Sciatic nerve (tissue), 2 donors: ENCODE measurements around the gene ANK2. TPM values are rescaled to one million over a fixed set of nuclear protein-coding genes. Genes with fewer than 3 reads are reported as not detected.
"Not testable (repeated sequence)": the region's sequence is repeated elsewhere in the genome, so short reads cannot be mapped to it uniquely, and the experiment has no call there.

Experiments used
- ATAC-seq: fragments of 200-7000 bp; cut with Tn5 transposase; one replicate; pipeline ENCODE4 v1.9.1; 2020; ENCODE audit warnings: mild to moderate bottlenecking, moderate library complexity
- DNase-seq: peaks from one replicate; pipeline ENCODE4 v3.0.0-alpha.2; 2020; ENCODE audit warnings: low spot score
- intact Hi-C: fragments of 100-400 bp; cut with DNase I; formaldehyde crosslinking; loops from one replicate; pipeline ENCODE4 v1.14.2; 2022
- total RNA-seq: library from RNA; stranded (reverse); fragmentation: NEBNext Ultra II Directional; extraction: Animal tissue kit (Norgen Biotek cat#: 25700); gene quantifications from one replicate; pipeline ENCODE4 v1.2.1, GENCODE V29; 2021
- donor health status: DM: no; HTN: no; CAD: no.
- donor health status: DM: no; HTN: no; CAD: no.

ANK2 gene
- total RNA-seq, 1 donor from 2014 or later: 121 TPM

DNA sequence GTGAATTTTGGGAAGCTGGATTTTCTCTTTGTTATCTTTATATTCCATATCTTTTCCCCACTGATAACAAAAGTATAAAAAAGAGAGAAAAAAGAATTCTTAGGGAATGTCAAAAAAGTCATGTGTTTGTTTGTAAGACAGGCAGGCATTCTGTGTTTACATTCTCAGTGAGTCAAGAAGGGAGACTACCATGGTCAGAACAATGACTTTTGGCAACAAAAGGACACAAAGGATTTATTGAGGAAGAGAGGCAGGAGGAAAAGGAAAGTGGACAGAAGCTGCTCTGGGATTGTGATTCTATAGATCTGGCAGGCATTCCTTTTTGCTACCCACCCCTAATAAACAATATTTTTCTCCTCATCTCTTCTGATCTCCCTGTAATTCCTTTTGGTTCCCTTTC lies 5.9 kb upstream of the ANK2 start:
- intact Hi-C loops: no loop called here
- ATAC-seq: no peak
- no peak for DNase-seq

DNA sequence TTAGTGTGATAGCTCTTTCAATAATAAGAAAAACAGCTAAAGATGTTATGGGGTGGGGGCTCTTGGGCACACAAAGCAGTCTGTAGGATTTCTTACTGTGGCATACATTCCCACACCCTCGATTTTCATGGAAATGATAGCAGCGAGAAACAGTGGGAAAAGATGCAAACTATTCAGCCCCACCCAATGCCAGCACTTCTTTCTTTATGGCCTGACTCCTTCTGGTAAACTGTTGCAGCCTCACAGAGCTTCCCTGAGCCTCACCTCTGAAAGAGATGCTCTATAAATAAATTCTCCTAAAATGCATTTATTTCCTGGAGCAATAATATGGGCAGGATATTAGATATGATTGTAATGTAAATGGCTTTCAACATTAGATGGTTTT lies 910 bp downstream of the ANK2 start:
- ATAC-seq (no peak), DNase-seq (no peak)
- intact Hi-C loops: no loop called here

DNA sequence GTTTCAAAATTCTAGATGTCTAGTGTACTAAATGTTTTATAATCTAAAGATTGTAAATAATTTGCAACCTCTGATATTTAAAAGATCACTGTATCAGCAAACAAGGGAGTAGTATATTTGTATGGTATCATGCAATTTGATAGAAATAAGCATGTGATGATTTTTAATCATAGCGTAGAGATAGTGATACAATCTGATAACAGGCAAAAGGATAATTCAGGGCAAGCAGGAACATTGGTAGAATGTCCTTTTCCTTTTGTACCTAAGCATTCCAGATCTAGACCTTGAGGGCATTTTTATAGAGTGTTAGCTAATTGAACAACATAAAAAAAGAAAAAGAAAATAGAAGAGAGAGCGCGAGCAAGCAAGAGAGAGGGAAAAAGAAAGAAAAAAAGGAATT lies 1.4 kb downstream of the ANK2 start:
- no peak for DNase-seq
- intact Hi-C loops: no loop called here
- no peak for ATAC-seq

DNA sequence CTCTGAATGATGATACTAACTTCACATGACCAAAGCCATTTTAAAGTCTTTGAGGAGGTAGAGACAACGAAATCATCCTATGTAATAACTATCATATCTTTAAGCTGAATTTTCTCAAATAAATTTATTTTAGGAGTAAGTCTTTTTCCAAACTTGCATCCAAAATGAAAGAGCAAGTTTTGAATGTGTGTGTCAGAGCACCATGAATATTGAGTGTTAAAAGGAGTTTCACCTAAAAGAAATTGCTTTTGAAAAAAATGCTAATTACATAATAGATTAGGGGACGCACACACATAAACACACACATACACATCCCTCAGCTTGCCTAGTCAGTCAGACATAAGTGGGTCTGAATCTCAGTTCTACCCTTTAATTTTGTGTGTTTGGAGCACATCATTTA lies 1.9 kb downstream of the ANK2 start:
- DNase-seq (no peak), ATAC-seq (no peak)
- intact Hi-C loops: no loop called here

DNA sequence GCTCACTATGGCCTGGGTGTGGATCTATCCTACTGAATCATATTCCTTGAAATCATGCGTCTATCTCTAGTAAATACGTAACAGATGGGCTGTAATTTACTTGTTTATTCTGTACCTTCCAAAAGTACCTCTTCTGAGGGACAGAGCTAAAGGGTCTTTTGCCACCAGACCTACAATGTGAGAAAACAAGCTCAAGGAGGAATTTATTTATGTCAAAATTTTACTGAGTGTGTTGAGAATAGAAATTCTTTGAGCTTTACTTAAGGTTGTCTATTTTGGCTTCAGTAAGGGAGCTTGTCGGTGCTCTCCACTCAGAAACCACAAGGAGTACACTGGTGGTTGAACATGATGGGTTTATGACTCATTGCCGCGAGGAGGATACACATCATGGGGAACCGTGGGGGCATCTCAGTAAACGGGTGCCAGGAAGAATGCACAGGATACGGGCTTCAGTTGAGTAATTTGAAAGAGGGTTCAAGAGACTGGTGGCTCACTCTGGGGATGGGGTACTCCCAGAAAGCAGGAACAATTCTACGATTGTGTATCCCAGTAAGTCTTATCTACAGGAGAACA lies 3.0 kb downstream of the ANK2 start:
- intact Hi-C loops: no loop called here
- ATAC-seq (no peak), DNase-seq (no peak)

DNA sequence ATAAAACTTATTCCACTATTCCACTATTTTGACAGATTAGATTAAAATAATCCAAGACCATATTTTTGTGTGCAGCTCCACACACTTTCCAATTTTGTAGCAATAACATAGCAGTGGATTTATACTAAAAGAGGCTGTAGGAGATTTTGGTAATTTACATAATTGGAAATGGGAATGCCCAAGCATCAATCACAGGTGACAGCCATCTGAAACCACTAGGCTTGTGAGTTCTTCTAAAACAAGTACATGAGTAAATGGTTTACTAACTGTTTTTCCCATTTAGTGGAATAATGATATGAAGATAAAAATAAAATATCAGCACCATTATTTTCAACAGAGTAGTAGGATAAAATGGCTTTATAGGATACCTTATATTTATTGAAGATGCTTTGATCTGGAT lies 4.4 kb downstream of the ANK2 start:
- no peak for DNase-seq
- intact Hi-C loops: no loop called here
- no peak for ATAC-seq

DNA sequence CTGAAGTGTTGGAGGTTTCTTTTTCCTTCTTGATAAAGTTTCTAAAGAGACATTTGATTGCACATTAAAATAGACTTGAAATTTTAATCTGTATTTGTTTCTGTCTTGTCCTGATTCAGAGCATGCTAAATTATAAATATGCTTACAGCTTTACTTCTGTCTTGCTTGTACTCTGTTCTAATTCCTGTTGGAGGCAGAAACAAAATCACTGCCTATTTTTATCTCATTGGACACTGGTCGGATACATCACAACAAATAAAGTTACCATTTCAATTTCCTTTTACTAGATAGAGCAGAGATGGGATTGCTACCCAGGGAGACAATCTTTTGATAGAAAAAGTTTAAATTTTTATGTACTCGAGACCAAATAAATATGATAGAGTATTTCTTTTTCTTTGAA lies 6.9 kb downstream of the ANK2 start:
- no peak for ATAC-seq
- intact Hi-C loops: no loop called here

DNA sequence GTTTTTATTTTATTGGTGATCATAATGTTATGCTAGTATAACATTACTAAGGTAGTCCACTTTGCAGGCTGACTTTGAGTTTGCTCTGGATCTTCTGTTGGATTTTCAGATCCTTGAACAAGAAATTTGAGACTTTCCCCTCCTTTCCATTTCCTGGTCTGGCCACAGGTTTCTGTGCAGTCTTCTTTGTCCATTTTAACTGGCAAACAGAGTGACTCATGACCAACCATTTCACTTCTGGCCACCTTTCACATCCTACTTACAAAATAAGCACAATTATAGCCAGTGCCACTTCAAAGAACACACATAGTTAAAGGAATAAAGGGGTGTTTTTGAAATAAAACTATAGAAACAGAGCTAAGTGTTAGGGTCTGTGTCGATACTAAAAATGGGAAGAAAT lies 8.4 kb downstream of the ANK2 start:
- intact Hi-C loops: no loop called here
- no peak for ATAC-seq
- DNase-seq: no peak

More for the DNA sequence above, 6.9 kb downstream of the ANK2 start:
- DNase-seq: no peak

DNA sequence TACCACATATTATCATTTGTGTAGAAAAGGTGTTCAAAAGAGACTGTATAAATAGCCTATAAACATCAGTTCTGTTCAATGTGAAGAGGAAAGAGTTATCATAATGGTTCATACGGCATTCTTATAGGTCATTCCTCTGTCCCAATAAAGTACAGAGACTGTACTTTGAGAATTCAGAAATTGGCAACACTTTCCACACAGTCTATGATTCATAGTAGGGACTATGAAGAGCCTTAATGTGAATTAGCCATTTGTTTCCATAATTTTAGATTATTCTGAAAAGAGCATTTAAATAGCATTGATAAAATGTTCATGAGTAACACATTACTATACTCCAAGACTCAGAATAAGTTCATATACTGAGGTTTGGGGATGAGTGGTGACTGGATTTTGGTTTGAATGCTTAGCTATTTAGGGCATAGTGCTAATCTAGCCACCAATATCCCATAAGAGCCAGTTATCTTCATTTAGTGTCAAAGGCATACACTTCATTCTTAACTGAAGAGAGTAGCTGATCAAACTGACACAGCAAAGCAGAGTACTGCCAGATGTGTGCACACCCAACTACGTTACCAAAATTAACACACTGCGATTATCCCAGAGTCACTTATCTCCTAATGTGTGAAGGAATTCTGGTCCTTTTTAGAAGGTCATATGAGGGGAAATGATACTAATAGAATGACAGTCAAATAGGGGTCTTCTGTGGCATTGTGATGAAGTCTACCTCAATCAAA lies 10.2 kb downstream of the ANK2 start:
- no peak for ATAC-seq
- intact Hi-C loops: no loop called here
- DNase-seq: no peak

DNA sequence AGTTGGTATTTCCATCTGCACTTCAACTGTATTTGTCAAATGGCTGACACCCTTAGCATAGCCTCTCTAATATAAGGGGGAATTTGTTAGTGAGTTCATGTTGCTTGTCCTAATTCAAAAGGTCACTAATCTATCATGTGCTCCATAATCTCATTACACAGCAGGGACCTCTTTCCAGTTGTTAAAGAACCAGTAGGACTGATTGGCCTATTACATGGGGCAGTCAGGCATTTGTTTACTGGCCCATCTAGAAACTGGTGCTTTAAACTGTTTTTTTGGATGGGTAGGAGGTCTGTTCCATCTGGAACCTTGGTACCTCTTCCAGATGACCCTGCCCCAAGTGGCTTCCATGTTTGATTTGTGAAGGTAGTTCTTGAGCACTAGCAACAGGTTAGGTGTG lies 11.4 kb downstream of the ANK2 start:
- intact Hi-C loops: no loop called here
- DNase-seq: no peak
- ATAC-seq: no peak

DNA sequence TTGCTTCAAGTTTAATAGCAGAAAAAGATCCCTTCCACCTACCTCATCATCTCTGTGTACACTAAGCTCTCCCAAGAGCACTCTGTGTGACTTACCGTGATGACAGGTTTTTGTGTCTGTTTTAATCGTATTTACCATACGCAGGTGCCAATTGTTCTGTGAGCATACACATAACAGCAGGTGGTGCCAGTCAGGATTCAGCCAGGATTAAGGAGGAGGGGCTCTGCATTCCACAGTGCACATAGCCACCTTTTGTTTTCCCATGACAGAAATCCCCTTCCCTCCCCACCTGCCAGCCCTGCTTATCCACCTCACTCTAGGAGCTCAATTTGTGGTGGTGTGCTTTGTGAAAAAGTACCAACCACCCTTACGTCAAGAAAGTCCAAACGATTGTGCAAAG lies 14.8 kb downstream of the ANK2 start:
- intact Hi-C loops: no loop called here
- ATAC-seq: no peak

DNA sequence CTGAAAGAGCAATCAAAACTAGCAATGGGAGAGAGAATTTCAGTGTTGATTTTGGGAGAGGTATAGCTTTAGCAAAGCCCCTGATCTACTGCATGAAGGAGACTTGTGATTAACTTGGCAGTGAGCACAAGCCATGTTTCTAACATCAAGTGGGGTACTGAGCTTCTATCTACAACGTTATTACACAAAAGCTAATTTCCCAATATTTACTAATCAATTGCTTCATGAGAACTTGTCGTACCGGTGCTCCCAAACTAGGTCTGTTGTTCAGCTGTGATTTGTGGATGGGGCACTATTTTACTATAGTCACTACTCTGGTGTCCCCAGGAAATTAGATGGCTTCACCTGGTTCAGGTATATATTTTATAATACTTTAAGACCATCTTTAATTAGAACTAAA lies 16.2 kb downstream of the ANK2 start:
- DNase-seq: no peak
- intact Hi-C loops: no loop called here

More for the DNA sequence above, 14.8 kb downstream of the ANK2 start:
- no peak for DNase-seq

DNA sequence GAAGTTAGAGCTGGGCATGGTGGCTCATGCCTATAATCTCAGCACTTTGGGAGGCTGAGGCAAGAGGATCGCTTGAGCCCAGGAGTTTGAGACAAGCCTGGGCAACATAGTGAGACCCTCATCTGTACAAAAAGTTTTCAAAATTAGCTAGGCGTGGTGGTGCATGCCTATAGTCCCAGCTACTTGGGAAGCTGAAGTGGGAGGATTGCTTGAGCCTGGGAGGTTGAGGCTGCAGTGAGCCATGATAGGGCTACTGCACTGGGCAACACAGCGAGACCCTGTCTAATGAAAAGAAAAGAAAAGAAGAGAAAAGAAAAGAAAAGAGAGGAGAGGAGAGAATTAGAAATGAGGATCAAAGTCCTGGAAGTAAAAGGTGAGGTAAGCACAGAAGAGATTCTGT lies 19.3 kb downstream of the ANK2 start:
- intact Hi-C loops, DNase-seq, ATAC-seq: not testable (repeated sequence)

More for the DNA sequence above, 16.2 kb downstream of the ANK2 start:
- ATAC-seq: no peak

DNA sequence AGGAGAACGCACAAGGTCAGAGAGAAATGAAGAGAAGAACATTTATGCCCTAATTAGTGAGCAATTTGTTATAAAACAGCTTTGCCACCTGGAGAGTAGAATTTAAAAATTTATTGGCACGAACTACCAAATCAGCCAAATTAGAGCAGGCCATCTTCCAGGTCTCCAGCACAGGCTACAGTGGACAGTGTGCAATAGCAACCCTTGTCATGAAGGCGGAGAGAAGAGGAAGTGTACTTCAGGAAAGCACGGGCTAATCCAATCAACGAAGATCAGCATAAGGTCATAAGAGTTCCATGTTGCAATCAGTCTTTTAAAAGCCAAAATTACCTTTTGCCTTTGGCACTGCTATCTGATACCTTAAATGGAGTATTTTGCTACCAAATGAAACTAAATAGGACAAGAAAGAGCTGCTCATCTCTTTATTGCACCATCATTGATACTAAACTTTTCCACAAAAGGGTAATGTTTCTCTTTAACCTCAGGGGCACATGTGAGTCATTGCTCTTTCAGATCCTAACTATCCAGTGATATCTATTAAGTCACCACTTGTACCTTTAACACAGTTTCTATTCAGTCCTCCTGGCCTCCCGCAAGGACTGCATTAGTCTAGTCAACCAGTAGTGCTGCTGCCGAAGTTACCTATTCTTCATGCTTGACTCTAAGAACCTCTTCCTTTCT lies 19.9 kb downstream of the ANK2 start:
- intact Hi-C loops: no loop called here
- ATAC-seq: peak; percentile 52

DNA sequence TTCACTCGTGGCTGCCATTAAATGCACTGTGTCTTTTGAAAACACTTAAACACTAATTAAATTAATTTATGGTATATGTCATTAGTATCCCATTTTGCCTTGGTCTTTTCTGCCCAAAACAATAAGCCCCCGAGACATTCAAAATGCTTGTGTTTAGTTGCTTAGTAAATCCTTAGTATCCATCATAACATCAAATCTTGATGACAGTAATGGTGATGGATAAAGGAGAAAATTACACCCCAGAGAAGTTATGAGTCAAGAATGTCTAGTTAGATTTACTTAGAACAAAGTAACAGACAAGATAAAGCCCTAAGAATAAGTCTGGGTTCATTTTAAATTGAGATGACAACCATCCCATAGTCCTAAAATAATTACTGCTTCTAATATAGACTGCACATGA lies 21.3 kb downstream of the ANK2 start:
- intact Hi-C loops: no loop called here
- no peak for ATAC-seq

More for the DNA sequence above, 19.9 kb downstream of the ANK2 start:
- no peak for DNase-seq

DNA sequence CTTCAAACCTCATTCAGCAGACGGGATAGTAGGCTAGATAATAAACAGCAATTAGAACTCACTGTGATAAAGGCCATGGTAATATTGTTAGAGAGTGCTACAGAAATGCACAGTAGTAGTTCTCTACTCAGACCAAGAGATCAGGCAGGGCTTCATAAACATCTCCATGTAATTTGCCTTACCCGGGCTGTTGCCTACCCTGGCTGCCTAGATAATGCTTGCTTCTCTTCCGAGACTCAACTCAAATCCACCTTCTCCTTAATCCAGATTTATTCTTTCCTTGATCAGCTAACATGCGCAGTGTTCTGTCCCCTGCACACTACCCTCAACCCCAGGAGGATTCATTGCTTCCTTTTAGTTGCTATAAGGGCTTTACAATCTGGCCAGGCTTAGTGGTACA lies 21.8 kb downstream of the ANK2 start:
- intact Hi-C loops: no loop called here
- DNase-seq (no peak), ATAC-seq (no peak)

More for the DNA sequence above, 21.3 kb downstream of the ANK2 start:
- DNase-seq: no peak

DNA sequence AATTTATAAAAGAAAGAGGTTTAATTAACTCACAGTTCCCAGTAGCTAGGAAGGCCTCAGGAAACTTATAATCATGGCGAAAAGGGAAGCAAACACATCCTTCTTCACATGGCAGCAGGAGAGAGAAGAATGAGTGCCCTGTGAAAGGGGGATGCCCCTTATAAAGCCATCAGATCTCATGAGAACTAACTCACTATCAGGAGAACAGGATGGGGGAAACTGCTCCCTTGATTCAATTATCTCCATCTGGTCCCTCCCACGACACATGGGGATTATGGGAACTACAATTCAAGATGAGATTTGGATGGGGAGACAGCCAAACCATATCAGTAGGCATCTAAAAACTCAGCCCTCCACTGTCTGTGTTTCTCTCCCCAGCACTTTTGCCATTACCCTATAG lies 22.4 kb downstream of the ANK2 start:
- intact Hi-C loops: no loop called here
- DNase-seq: no peak
- no peak for ATAC-seq

DNA sequence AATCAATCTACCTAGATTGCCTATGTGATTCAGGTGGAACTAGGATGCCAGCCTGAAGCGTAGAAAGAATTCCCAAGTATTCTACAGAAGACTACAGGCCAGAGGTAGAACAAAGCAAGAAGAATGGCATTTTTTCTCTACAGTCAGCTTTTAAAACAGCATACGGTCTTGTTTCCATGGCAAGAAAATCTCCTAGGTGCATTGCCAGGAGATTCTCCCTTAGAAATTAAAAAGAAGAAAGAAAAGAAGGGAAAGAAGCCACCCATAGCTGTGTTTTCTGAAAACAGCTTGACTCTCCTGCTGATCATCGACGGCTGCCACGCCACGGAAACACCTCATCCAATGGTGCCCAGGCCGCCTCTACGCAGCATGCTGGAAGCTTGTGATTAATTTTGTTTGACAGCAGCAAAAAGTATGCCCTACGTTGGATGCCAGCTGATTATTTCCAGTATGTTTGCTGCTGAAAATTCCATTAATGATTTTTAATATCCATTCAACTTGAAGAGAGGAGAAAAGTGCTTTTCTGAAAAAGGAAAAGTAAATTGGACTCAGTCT lies 24.1 kb downstream of the ANK2 start:
- no peak for DNase-seq
- intact Hi-C loops: no loop called here
- no peak for ATAC-seq

DNA sequence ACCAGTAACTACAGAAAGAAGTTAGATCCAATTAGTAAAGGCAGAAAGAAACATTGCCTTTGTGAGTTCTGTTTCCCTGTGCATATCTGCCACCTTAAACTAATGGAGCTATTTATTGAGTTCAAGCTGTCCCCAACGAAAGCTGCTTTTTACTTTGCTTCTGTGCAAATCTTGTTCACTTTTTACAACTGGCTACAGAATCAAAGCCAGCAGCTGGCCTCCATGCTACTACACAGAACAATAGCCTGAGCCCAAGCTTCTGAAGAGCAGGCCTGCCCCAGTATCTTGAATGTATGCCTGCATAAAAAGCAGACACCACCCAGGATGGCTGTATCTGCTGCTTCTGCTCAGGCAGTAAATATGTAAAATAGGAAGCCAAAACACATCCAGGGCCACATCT lies 28.1 kb downstream of the ANK2 start:
- intact Hi-C loops: no loop called here
- DNase-seq (no peak), ATAC-seq (no peak)

DNA sequence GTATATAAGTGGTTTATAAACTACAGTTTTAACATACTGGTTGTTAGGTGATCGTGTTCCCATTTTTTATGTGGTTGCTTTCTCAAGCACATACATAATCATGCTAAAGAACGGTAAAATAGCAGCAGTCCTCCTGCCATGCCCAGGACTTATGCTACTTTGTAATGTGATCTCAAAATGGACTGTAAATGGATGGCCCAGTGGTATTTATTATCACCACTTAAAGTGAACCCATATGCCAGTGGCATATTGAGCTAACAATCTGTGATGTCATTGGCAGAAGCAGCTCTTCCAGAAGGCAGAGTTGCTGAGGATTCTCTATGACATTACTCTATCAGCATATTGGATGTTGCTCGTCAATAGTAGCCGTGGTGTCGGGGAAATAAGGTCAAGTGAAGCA lies 28.6 kb downstream of the ANK2 start:
- DNase-seq (no peak), ATAC-seq (no peak)
- intact Hi-C loops: no loop called here
